GM12874 (cell line): ENCODE results near the gene BEST4.

Experiments
- CTCF ChIP-seq: IDR thresholded peaks from 2 replicates; pipeline ENCODE4 v1.5.1; 2011; ENCODE audit warnings: low read depth, mild to moderate bottlenecking, control low read depth, low read length, moderate library complexity; ENCODE audit not compliant: insufficient read depth

BEST4 gene

GRCh38 chr1:44817307-44817706 is 29.3 kb upstream of the BEST4 start:
- TF ChIP-seq CTCF, result no peak

- no peak for TF ChIP-seq CTCF
These were observed 25.0 kb upstream of the BEST4 start for GRCh38 chr1:44812822-44813543.

DNA sequence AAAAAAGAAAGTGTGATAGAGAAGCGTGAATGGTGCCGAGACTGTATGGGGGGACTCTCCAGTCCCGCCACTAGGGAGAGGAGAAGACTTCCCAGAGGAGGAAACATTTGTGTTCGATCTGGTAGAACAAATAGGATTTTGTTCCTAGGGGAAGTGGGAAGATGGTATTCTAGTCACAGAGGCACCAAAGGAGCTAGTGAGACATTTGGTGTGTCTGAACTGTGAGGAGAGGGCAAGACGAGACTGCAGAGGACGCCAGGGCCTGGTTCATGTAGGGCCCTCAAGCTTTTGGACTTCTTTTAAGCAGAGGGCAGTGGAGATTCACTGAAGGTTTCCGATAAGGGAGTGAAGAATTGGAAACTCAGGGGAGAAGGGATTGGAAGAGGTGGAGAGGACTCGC is 23.3 kb upstream of the BEST4 start:
- TF ChIP-seq CTCF, result no peak

DNA sequence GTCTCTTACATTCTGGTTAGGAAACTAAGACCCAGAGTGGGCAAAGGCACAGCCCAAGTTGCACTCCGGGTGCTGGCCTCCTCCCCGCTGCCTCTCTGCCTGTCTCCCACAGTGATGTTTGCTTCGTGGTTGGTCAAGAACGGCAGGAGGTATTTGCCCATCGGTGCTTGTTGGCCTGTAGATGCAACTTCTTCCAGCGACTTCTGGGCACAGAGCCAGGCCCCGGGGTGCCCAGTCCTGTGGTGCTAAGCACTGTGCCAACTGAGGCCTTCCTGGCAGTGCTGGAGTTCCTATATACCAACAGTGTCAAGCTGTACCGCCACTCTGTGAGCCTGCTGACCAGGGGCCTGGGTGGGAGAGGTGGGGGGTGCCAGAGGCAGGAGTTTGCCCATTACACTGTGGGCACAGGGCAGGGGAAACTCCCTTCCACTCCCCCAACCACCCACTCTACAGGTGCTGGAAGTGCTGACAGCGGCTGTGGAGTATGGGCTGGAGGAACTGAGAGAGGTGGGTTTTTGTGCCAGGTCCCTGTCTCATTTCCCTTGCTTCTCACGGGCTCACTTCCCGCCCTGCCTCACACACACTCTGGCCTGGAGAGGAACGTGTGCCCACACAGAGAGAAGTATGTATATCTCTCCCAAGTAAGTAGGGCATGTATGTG is 22.3 kb upstream of the BEST4 start:
- no peak for TF ChIP-seq CTCF

DNA sequence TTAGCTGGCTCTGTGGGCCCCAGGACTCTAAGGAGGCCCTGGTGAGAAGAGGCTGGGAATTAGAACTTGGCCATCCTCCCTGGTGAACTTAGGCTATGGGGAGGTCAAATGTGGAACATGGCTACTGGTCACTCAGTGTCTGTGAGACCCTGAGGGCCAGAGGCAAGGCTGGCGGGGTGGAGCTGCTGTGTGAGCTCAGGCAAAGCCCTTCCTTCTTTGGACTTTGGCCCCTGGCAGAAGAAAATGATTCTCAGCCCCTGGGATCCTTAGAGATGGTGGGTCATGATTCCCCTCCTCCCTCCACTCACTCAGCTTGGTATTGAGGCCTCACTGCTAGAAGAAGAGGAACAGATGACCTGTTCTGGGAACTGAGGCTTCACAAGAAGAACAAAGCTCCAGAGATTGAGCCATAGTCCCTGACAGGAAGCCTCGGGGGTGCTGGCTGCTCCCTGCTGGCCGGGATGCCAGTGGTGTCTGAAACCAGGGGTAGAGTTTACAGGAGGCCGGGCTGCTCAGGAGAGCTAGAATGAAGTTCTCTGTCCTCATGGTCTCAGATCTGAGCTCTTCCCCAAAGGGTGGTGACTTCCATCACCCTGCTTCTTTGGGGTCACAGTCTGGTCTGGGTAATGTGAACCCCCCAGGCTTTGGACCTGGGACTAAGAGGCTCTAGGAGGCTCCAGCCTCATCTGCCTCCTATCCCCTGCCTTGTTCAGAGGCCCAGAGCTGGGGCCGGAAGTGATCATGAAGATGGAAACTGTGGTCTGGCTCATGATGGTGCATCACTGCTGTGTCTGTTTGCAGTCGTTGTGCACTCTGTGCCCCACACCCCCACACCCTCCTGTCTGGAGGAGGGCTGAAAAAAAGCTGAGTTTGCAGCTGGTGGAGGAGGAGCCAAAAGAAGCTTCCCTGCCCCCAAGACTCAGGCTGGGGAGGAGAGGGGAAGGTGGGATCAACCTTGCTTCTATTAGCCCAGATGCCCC is 21.3 kb upstream of the BEST4 start:
- no peak for TF ChIP-seq CTCF

DNA sequence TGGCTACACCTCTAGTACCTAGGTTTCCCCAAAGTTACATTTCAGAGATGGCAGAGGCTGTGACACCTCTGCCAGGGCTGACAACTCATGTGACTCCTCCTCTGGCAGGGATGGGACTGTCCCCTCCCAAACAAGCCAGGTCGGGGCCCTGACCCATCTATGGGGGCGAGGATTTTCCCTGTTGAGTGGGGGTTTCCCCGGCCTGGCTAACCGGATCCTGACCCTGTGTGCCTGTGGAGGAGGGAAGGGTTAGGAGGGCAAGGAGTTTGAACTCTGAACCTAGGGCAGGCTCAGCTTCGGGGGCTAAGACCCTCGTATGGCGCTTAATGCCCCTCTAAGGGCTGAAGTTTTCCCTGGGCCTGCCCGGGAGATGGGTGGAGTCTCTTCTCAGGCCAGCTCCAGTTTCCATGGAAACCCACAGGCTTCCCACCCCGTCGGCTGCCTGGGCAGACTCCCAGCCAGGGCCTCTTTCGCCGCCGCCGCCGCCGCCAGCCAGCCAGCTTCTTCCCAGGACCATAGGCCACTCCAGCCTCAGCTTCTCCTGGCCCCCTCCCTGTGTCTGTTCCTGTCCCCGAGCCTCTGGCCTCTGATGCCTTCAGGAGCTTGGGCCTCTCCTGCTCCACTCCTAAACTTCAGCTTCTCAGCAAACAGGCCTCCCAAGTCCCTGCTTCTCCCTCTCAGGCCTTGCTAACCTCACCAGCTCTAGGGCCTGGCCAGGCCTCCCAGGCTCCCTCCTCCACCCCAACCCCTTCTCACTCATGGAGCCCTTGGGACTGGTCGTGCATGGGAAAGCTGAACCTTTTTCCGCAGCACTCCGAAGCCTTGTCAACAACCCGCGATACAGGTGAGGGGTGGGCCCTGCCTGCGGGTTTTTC is 20.3 kb upstream of the BEST4 start, which contains the start of gene BTBD19:
Gene BTBD19 (plus strand): TSS at position 461 of the 875 bp plus-strand sequence. CDS start 298 bp downstream, at position 759.
- TF ChIP-seq CTCF, result no peak
